AG09309 (cell line): ENCODE data around the gene CRACR2B.

Experiments used
- DNase-seq: peaks from one replicate; pipeline ENCODE4 v3.0.0-alpha.2; 2010; ENCODE audit warnings: low read depth
- H3K4me3 ChIP-seq: 2 replicates; pipeline ENCODE4 v1.5.1; 2011; ENCODE audit warnings: mild to moderate bottlenecking, low read depth, low read length, moderate library complexity; ENCODE audit not compliant: control insufficient read depth
- TF ChIP-seq, protein P1 (sequence below): IDR thresholded peaks from 2 replicates; pipeline ENCODE4 v1.5.1; 2011; ENCODE audit warnings: mild to moderate bottlenecking, low read depth, low read length, inconsistent platforms; ENCODE audit not compliant: insufficient read depth, control insufficient read depth; ENCODE audit errors: missing control alignments

CRACR2B gene

DNA sequence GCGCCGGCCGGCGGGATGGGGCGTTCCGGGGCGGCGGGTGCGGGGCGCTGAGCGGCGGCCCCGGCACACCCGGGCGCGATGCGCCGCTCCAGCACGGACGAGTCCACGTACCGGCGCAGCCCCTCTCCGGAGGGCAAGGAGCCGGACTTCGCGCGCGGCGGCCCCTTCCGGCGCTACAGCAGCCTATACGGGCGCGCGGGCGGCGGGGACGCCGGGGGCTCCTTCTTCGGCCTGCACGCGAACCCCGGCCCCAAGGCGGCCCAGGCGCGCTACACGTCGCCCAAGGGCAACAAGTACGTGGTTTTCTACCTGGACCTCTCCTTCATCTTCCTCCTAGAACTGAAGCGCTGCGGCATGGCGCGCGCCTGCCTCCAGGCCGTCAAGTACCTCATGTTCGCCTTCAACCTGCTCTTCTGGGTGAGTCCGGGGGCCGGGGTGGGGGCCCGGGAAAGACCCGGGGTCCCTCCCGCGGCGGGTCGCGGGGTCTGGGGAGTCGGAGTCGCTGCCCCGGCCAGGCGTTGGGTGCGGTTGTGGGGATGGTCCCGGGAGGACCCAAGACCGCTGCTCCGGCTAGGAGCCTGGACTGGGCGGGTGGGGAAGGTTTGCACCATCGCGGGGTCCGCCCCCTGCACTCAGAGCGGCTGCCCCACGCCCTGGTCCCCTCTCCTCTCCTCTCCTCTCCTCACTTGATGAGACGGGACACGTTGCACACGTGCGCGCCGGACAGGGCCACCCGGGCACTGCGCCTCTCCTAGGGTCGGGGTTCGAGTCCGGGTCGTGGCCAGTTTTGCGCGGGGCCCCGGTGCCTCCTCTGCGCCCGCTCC is 22.4 kb downstream of the CRACR2B start:
- TF ChIP-seq, protein P1, sequence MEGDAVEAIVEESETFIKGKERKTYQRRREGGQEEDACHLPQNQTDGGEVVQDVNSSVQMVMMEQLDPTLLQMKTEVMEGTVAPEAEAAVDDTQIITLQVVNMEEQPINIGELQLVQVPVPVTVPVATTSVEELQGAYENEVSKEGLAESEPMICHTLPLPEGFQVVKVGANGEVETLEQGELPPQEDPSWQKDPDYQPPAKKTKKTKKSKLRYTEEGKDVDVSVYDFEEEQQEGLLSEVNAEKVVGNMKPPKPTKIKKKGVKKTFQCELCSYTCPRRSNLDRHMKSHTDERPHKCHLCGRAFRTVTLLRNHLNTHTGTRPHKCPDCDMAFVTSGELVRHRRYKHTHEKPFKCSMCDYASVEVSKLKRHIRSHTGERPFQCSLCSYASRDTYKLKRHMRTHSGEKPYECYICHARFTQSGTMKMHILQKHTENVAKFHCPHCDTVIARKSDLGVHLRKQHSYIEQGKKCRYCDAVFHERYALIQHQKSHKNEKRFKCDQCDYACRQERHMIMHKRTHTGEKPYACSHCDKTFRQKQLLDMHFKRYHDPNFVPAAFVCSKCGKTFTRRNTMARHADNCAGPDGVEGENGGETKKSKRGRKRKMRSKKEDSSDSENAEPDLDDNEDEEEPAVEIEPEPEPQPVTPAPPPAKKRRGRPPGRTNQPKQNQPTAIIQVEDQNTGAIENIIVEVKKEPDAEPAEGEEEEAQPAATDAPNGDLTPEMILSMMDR, result no peak
- DNase-seq, result no peak
- no peak overlapping the region; the same call in 1 of the 2 replicates for H3K4me3 ChIP-seq

DNA sequence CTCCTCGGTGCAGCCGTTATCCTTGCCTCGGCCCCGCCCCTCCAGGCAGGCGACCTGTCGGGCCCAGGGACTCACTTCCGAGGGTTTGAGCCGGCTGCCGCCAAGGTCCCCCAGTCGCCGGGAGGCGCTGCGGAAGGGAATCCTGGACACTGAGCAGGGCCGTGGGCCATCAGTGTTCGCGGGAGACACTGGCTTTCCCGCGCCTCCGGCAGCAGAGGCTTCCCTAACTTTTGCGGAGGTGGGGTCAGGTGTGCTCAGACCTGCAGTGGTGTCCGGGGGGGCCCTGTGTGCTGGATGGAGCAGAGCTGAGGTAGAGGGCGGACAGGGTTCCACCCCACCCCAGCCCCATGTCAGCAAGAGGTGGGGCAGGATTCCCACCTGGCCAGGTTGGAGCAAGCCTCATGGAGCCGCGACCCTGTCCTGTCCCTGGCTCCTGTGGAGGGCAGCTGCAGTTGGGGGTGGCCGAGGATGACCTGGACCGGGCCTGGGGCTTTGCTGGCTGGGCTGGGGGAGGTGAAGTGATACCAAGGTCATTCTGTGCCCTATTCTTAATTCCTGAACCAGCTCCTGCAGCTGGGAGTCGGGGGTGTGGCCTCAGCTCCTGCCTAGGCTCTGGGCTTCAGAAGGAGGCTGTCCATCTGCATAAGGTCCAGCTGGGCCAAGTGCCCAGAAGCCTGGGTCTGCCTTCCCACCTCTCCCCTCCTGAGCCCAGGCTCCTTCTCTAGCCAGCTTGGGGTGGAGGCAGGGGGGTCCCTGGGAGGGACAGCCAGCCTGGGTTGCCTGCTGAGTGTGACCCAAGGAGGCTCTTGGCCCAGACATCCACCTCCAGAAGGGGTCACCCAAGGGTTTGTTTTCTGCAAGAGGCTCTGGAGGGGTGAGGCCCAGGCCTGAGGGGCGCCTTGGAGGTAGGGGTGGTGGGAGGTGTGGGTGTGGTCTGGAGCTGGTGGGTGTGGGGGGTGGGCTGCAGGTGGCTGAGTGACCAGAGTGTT is 23.4 kb downstream of the CRACR2B start:
- TF ChIP-seq, protein P1, result peak; percentile 13
- H3K4me3 ChIP-seq, result no peak overlapping the region
- no peak for DNase-seq

DNA sequence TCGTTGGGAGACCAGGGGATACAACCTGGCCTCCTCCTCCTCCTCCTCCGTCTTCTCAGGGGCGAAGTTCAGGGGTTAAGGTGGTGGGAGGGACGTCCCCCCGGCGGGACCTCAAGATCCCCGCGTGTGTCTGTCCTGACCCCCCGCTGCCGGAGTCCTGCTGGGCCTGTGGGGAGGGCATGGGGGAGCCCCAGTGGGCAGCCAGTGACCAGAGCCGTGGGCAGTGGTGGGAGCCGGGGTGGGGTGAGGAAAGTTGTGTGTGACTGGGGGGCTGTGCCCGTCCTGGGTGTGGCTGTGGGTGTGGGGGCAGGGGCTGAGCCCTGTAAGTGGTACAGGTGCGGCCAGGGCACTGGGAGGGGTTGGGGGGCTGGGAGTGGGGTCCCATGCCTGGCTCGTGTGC is 25.0 kb downstream of the CRACR2B start:
- TF ChIP-seq, protein P1, result no peak
- no peak for DNase-seq

DNA sequence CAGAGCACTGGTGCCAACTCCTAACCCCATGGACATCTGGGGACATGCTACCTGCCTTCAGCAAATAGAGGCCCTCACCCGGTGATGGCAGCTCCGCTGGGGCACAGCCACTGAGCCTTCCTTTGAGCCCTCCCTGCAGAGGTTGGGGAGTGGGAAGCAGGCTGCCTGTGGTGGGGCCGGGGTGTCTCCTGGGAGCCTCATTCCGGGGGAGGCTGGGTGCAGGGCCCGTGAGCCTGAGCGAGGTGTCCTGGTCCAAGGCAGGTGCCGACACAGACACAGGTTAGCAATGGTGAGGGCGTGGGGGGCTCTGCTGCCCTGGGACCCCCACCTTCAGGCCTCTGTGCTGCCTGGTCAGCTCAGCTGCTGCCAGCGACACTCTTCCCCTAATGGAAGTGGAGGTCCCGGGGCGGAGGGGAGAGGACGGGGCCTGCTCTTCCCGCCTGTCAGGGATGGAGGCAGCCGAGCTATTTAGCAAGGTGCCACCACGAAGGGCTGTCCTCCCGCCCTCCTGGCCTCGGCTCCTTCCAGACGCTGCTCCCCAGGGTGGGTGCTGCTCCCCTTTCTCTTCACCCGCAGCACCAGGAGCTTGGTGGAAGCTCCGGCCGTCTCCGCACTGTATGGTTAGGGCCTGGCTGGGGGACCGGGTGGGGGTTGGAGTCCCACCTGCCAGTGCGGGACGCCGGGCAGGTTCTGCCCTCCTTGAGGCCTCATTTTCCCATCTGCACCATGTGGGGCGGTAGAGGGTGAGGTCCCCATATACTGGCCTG is 26.1 kb downstream of the CRACR2B start:
- no peak overlapping the region for H3K4me3 ChIP-seq
- DNase-seq, result no peak
- TF ChIP-seq, protein P1, result no peak

More for the DNA sequence above, 25.0 kb downstream of the CRACR2B start:
- H3K4me3 ChIP-seq, result no peak overlapping the region

DNA sequence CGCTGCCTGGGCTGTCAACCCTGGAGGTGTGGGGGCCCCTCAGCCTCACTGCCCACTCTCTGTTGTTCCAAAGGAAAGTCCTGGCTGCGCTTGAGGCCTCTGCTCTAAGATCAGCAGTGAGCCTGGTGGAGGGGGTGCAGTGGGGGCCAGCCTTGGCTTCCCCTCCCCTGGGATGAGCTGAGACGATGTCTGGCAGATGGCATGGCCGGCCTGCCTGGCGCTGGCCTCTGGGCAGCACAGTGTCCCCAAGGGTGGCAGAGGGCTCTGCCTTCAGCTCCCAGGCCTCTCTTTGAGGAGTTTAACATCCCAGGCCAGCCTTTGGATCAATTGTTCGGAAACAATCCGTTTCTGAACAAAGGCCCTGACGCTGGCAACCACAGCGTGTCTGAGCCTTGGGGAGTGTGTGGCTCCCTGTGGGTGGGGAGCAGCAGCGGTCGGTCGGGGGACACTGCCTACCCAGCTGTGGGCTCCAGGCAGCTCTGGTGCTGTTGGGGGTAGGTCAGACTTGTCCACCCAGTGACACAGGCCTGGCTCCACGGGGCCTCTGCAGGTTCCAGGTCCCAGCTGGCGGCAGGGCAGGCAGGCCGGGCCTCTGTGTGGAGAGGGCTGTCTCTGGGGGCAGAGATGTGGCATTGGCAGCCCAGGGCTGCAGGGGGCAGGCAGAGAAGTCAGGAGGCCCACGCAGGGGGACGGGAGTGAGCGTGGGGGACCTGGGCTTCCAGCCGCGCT is 27.0 kb downstream of the CRACR2B start:
- no peak overlapping the region for H3K4me3 ChIP-seq
- DNase-seq, result no peak
- TF ChIP-seq, protein P1, result no peak
